Measurements from ENCODE around the gene MAGI2. TPM values are rescaled to one million over a fixed set of nuclear protein-coding genes. Genes with fewer than 3 reads are reported as not detected.

The MAGI2 gene
- total RNA-seq, 2 donors from 2014 or later, result 3.9 to 10.5 TPM

DNA sequence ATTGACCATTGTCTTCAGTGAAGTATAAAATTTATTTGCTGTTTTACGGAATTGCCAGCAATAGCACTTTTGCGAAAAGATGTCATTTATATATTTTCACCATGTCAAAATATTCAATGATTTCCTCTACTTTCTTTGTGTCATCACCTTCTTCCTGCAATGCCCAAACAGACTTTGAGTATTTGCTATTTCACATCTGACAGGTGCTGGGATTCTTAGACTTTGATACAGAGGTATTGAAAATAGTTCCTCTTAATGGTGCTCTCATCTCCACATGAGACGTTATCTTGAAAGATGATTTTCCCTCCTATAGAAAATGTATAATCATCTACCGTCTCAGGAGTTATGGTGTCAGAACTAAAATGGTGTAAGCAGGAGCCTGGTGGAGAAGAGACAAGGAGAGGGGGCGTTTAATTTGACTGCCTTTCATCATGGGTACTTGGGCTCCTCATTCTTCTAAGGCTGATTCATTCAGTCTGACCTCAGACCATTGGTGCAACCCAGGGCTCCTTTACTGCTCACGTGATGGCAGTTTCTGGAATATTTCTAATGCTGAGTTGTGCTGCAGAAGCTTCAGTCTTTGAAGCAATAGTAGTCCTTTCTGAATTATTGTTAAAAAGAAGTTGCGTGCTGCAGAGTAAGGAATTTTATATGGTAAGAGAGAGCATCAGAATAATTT is 1250.3 kb downstream of the MAGI2 start:
- DNase-seq, result no peak
- Histone ChIP-seq H3K9me3 (no peaks in the 10 kb centered on the region), H3K27ac (no peak overlapping the region), H3K4me1 (no peaks in the 10 kb centered on the region), H3K27me3 (no peaks in the 10 kb centered on the region), H3K36me3 (replicated peaks in 1 of 2; ENCODE audit: insufficient read depth in 1 of 2, low read depth in 2 of 2) (no peaks in the 10 kb centered on the region), H3K4me3 (no peak overlapping the region)
- TF ChIP-seq, protein P1, sequence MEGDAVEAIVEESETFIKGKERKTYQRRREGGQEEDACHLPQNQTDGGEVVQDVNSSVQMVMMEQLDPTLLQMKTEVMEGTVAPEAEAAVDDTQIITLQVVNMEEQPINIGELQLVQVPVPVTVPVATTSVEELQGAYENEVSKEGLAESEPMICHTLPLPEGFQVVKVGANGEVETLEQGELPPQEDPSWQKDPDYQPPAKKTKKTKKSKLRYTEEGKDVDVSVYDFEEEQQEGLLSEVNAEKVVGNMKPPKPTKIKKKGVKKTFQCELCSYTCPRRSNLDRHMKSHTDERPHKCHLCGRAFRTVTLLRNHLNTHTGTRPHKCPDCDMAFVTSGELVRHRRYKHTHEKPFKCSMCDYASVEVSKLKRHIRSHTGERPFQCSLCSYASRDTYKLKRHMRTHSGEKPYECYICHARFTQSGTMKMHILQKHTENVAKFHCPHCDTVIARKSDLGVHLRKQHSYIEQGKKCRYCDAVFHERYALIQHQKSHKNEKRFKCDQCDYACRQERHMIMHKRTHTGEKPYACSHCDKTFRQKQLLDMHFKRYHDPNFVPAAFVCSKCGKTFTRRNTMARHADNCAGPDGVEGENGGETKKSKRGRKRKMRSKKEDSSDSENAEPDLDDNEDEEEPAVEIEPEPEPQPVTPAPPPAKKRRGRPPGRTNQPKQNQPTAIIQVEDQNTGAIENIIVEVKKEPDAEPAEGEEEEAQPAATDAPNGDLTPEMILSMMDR (IDR thresholded peaks at IDR 0.05), result no peak
- TF ChIP-seq POLR2A (IDR thresholded peaks at IDR 0.05), result no peak
- WGBS, 2 donors, result 85 to 92% methylated on average over 7 of the region's 7 CpGs
- intact Hi-C loops (cut with DNase I), result no loop called here
- no peak for ATAC-seq

DNA sequence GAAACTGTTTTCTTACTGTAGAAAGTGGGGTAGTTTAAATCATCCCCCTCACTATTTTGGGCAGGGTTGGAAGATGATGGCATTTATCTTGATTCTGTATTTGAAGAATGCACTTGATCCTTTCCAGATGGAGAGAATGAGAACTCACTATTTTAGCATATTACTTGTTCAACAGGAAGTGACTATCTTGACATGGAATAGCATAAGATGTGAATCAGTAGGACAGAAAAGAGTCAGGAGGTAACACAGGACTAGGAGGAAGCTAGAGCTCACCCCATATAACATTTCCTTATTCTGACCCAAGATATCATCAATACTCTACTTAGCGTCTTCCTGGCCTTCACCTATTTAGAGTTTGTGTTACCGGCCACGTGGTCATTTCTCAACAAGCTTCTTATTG is 1254.7 kb downstream of the MAGI2 start:
- DNase-seq (no peak), ATAC-seq (no peak)
- H3K4me3 ChIP-seq, result no peak overlapping the region
- TF ChIP-seq, protein P1 (IDR thresholded peaks at IDR 0.05), result no peak
- TF ChIP-seq POLR2A (IDR thresholded peaks at IDR 0.05), result no peak
- intact Hi-C loops (cut with DNase I), result no loop called here
- no peaks in the 10 kb centered on the region for H3K9me3 ChIP-seq
- no peaks in the 10 kb centered on the region for H3K27me3 ChIP-seq
- H3K36me3 ChIP-seq (replicated peaks in 1 of 2; ENCODE audit: insufficient read depth in 1 of 2, low read depth in 2 of 2), result no peaks in the 10 kb centered on the region
- H3K4me1 ChIP-seq, result no peaks in the 10 kb centered on the region
- H3K27ac ChIP-seq, result no peak overlapping the region
- WGBS, 2 donors, result 93 to 96% methylated on average over 3 of the region's 3 CpGs

DNA sequence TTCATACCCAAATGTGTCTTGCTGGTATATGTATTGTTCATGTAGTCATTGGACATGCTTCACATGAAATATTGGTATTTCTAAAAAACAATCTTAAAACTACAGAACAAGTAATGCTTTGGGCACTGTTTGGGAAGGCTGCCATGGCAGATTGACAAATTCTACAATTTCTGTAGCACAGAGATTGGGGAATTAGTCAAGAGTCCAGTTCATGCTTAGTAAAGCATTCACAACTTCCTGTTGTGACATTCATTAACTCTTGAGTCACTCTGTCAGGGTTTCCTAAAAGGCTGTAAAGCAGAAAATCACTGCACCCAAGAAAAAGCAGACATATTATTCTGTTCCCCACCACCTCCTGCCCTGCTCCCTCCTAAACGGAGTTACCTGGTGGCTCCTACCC is 1256.0 kb downstream of the MAGI2 start:
- Histone ChIP-seq H3K27ac (no peak overlapping the region), H3K4me3 (no peak overlapping the region), H3K36me3 (replicated peaks in 1 of 2; ENCODE audit: insufficient read depth in 1 of 2, low read depth in 2 of 2) (no peaks in the 10 kb centered on the region), H3K27me3 (no peaks in the 10 kb centered on the region), H3K9me3 (no peaks in the 10 kb centered on the region), H3K4me1 (no peaks in the 10 kb centered on the region)
- intact Hi-C loops (cut with DNase I), result no loop called here
- 76 to 100% methylated on average over 1 of the region's 1 CpG for WGBS, 2 donors
- DNase-seq, result no peak
- TF ChIP-seq POLR2A (IDR thresholded peaks at IDR 0.05), result no peak
- TF ChIP-seq, protein P1 (IDR thresholded peaks at IDR 0.05), result no peak
- no peak for ATAC-seq

DNA sequence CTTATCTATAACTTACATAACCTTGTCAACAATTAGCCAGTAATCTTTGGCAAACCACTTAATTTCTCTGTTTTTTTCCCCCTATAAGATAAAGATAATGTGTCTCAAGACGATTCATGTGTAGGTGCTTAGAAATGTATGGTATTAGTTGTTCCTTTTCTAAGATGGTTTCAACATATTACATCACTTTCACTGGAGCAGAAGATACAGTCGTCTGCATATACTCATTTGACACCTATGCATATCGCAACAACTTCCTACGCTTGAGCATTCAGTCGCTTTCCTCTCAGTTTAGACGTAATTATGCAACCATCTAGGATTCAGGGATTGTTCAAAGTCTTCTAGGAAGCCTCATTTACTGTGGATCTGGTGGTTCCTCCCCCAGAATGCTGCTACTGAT is 1258.2 kb downstream of the MAGI2 start:
- H3K4me1 ChIP-seq, result no peaks in the 10 kb centered on the region
- no peaks in the 10 kb centered on the region for H3K9me3 ChIP-seq
- H3K4me3 ChIP-seq, result no peak overlapping the region
- intact Hi-C loops (cut with DNase I), result no loop called here
- H3K27ac ChIP-seq, result no peak overlapping the region
- H3K27me3 ChIP-seq, result no peaks in the 10 kb centered on the region
- H3K36me3 ChIP-seq (replicated peaks in 1 of 2; ENCODE audit: insufficient read depth in 1 of 2, low read depth in 2 of 2), result no peaks in the 10 kb centered on the region
- TF ChIP-seq, protein P1 (IDR thresholded peaks at IDR 0.05), result no peak
- no peak for TF ChIP-seq POLR2A (IDR thresholded peaks at IDR 0.05)
- no peak for DNase-seq
- 76 to 80% methylated on average over 6 of the region's 6 CpGs for WGBS, 2 donors
- ATAC-seq, result no peak

DNA sequence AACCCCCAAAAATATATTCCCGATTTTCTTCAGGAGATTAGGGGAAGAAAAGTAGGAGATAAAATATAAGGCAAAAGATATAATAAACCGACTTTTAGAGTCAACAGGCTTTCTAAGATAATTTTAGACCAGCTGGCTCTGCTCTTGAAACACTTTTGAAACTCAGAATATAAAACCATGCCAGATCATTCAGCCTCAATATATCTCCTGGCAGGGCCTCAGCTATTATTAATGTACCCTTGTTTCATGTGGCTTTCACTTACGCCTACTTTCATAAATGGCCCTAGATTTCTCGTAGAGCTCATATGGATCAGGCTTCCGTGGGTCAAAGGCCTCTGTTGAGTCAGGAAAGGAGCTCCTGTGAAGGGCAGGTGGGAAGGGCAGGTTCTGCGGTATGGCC is 1258.9 kb downstream of the MAGI2 start:
- intact Hi-C loops (cut with DNase I), result no loop called here
- TF ChIP-seq POLR2A (IDR thresholded peaks at IDR 0.05), result no peak
- TF ChIP-seq, protein P1 (IDR thresholded peaks at IDR 0.05), result no peak
- no peak for DNase-seq
- Histone ChIP-seq H3K4me3 (no peak overlapping the region), H3K9me3 (no peaks in the 10 kb centered on the region), H3K36me3 (replicated peaks in 1 of 2; ENCODE audit: insufficient read depth in 1 of 2, low read depth in 2 of 2) (no peaks in the 10 kb centered on the region), H3K27me3 (no peaks in the 10 kb centered on the region), H3K27ac (no peak overlapping the region), H3K4me1 (no peaks in the 10 kb centered on the region)
- no peak for ATAC-seq
- 77 to 89% methylated on average over 6 of the region's 6 CpGs for WGBS, 2 donors

Measured in body of pancreas (tissue), 4 donors.